Kidney (tissue), 14 donors: ENCODE measurements around the gene FMOD. TPM values are rescaled to one million over a fixed set of nuclear protein-coding genes. Genes with fewer than 3 reads are reported as not detected.

Experiments used
- DNase-seq, 5 donors: peaks; one replicate each; pipeline ENCODE4 v3.0.0-alpha.2; 2013 to 2020
- FAIRE-seq: peaks from 2 replicates; lab custom pipeline; 2012; peaks lifted over from hg19 to GRCh38; lab: Jason Lieb, UNC
- H3K27ac ChIP-seq, 2 donors: one replicate each; pipeline ENCODE4 v1.7.0; 2013; ENCODE audit warnings: low read depth in 2 of 2, low read length in 2 of 2, inconsistent platforms in 1 of 2
- H3K27me3 ChIP-seq: one replicate; pipeline ENCODE4 v1.7.1; 2013; ENCODE audit warnings: low read length, inconsistent platforms; ENCODE audit not compliant: control insufficient read depth, insufficient read depth
- H3K36me3 ChIP-seq, 3 donors: one replicate each; pipeline versions ENCODE4 v1.7.0 to v1.7.1; 2013; ENCODE audit warnings: low read length in 3 of 3, control low read depth in 1 of 3, inconsistent platforms in 1 of 3; ENCODE audit not compliant: insufficient read depth in 3 of 3, control insufficient read depth in 2 of 3
- H3K4me1 ChIP-seq, 3 donors: one replicate each; pipeline versions ENCODE4 v1.7.0 to v1.7.1; 2013; ENCODE audit warnings: low read length in 3 of 3, inconsistent platforms in 1 of 3, low read depth in 1 of 3; ENCODE audit not compliant: control insufficient read depth in 2 of 3, insufficient read depth in 2 of 3
- H3K4me3 ChIP-seq, 3 donors: one replicate each; pipeline versions ENCODE4 v1.7.0 to v1.8.1; 2013; ENCODE audit warnings: low read length in 3 of 3, control low read depth in 1 of 3, inconsistent platforms in 1 of 3
- H3K9ac ChIP-seq, 3 donors: one replicate each; pipeline versions ENCODE4 v1.7.0 to v1.7.1; 2013; ENCODE audit warnings: low read length in 3 of 3, control low read depth in 1 of 3, inconsistent platforms in 1 of 3
- H3K9me3 ChIP-seq, 3 donors: one replicate each; pipeline versions ENCODE4 v1.7.0 to v1.7.1; 2013; ENCODE audit warnings: low read length in 3 of 3, control low read depth in 1 of 3, inconsistent platforms in 1 of 3; ENCODE audit not compliant: control insufficient read depth in 2 of 3, insufficient read depth in 1 of 3
- intact Hi-C: fragments of 100-400 bp; cut with DNase I; formaldehyde crosslinking; loops from one replicate; pipeline ENCODE4 v1.11.1; 2022
- polyA plus RNA-seq: library from polyadenylated mRNA; stranded (reverse); fragments of 350-450 nt; fragmentation: Illumina TruSeq; extraction: RNeasy Lipid Tissue Mini Kit (QIAGEN cat#74804); gene quantifications from one replicate; pipeline ENCODE4 v1.2.3, GENCODE V29; 2014; ENCODE audit warnings: low read depth, low replicate concordance; ENCODE audit not compliant: insufficient read depth
- total RNA-seq: library from RNA; stranded (reverse); fragmentation: NEBNext Ultra II Directional; extraction: Animal tissue kit (Norgen Biotek cat#: 25700); gene quantifications from one replicate; pipeline ENCODE4 v1.2.1, GENCODE V29; 2021
- TF ChIP-seq, protein P1 (sequence below): IDR thresholded peaks from 3 replicates; pipeline ENCODE4 v1.5.1; 2012; ENCODE audit warnings: mild to moderate bottlenecking, moderate library complexity, borderline replicate concordance; ENCODE audit not compliant: insufficient read depth; ENCODE audit errors: extremely low read depth
- donor health status: control.
- donor health status: control.
- donor health status: control.
- donor health status: control.
- donor health status: control.
- donor health status: DM: yes; HTN: yes; CAD: no.
- donor health status: Normal renal cell carcinoma (clear cell type).

Gene FMOD
- total and polyA plus RNA-seq, 2 donors from 2014 or later: 7.0 to 22.3 TPM

DNA sequence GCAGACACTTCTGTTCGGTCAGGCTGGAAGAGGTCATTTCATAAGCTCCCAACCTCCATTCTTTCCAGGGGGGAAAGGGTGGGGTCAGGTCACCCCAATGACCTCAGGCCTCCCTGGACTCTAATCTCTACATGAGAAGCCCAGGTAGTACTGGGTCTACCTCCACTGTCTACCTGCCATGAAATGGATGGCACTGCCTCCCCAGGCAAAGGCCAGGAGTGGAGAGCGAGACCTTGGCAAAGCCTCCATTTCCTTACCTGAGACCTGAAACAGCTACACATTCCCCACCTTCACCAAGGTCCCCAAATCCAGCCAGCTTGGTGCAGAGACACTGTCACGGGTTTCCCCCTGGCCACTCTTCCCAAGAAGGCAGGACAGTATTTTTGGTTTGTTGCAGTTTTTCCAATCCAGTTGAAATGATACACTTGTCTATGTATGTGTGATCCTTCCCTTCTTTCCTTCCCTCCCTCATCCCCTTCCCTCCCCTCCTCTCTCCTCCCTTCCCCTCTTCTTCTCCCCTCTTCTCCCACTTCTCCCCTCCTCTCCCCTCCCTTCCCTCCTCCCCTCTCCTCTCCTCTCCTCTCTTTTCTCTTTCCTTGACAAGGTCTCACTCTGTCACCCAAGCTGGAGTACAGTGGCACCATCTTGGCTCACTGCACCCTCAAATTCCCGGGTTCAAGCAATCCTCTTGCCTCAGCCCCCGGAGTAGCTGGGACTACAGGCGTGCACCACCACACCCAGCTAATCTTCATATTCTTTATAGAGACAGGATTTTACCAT is 29.5 kb downstream of the FMOD start:
- Histone ChIP-seq H3K9me3 (no peaks in the 10 kb centered on the region), H3K9ac (peak overlapping the region in 1 of 3 donors; percentile 31), H3K4me1 (peaks cover 6 to 46% (median 8%) of the 10 kb centered on the region in 3 donors), H3K27me3 (no peaks in the 10 kb centered on the region), H3K4me3 (no peak overlapping the region), H3K27ac (peak overlapping the region; percentile 20 to 60), H3K36me3 (no peaks in the 10 kb centered on the region)
- TF ChIP-seq, protein P1, sequence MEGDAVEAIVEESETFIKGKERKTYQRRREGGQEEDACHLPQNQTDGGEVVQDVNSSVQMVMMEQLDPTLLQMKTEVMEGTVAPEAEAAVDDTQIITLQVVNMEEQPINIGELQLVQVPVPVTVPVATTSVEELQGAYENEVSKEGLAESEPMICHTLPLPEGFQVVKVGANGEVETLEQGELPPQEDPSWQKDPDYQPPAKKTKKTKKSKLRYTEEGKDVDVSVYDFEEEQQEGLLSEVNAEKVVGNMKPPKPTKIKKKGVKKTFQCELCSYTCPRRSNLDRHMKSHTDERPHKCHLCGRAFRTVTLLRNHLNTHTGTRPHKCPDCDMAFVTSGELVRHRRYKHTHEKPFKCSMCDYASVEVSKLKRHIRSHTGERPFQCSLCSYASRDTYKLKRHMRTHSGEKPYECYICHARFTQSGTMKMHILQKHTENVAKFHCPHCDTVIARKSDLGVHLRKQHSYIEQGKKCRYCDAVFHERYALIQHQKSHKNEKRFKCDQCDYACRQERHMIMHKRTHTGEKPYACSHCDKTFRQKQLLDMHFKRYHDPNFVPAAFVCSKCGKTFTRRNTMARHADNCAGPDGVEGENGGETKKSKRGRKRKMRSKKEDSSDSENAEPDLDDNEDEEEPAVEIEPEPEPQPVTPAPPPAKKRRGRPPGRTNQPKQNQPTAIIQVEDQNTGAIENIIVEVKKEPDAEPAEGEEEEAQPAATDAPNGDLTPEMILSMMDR: no peak
- DNase-seq: no peak
- FAIRE-seq: no peak
- intact Hi-C loops: no loop called here

DNA sequence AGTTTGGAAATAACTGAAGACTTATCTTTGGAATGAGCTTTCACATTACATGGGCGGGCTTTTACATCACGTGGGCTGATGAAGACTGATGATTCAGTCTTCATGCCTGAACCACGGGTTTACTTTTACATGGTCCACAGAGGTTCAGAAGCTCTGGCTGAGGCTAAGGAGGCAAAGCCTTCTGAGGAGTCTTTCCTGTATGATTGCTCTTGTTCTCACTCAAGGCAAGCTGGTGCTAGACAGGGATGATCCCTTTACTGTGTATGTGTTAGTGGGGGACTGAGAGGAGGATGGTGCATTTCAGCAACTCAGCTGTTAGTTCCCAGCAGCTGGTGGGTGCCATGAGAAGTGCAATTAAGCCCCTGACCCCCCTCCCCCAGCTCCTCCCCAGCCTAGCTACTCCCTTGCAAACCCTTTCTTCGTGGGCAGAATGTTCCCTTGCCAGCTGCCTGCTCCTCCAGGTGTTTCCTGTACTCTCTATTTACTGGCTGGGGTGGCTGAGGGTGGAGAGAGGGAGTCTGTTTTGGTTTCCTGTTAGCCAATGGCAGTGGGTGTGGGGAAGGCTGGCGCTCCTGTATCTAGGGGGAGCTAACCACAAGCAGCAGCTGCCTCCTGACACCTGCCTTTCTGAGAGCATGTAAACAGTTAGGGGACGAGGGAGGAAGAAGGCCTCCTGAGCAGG is 30.2 kb downstream of the FMOD start:
- no peaks in the 10 kb centered on the region for H3K27me3 ChIP-seq
- no peaks in the 10 kb centered on the region for H3K9me3 ChIP-seq
- intact Hi-C loops: no loop called here
- TF ChIP-seq, protein P1: no peak
- H3K27ac ChIP-seq: peak overlapping the region; percentile 20 to 60
- no peak for FAIRE-seq
- DNase-seq: peak; percentile 69 to 85 (median 81)
- H3K4me3 ChIP-seq: no peak overlapping the region
- H3K36me3 ChIP-seq: no peaks in the 10 kb centered on the region
- H3K9ac ChIP-seq: peak overlapping the region in 1 of 3 donors; percentile 31
- H3K4me1 ChIP-seq: peaks cover 6 to 49% (median 13%) of the 10 kb centered on the region in 3 donors

DNA sequence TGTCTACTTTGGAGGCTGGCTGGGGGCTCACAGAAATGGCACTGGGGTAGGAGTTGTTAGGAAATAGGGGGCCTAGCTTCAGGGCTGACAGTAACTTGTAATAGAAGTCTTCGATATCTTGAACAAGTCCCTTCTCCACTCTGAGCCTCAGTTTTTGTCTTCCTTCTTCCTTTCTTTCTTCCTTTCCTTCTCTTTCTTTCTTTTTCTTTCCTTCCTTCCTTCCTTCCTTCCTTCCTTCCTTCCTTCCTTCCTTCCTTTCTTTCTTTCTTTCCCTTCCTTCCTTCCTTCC is 32.7 kb downstream of the FMOD start:
- Histone ChIP-seq H3K4me3 (no peak overlapping the region), H3K9me3 (no peaks in the 10 kb centered on the region), H3K27me3 (no peaks in the 10 kb centered on the region), H3K36me3 (no peaks in the 10 kb centered on the region), H3K9ac (no peak overlapping the region), H3K27ac (peak overlapping the region in 1 of 2 donors; percentile 41), H3K4me1 (peaks cover 6 to 28% (median 13%) of the 10 kb centered on the region in 3 donors)
- DNase-seq (no peak), FAIRE-seq (no peak)
- intact Hi-C loops: no loop called here
- TF ChIP-seq, protein P1: no peak
